ENCODE data around the gene FIGN. TPM values are rescaled to one million over a fixed set of nuclear protein-coding genes. Genes with fewer than 3 reads are reported as not detected.

The FIGN gene
- total and polyA plus RNA-seq, 2 of the 8 experiments (the other 6 are each of a cell fraction or from before 2014, with no cell fraction given), result 5.0 to 22.8 TPM

DNA sequence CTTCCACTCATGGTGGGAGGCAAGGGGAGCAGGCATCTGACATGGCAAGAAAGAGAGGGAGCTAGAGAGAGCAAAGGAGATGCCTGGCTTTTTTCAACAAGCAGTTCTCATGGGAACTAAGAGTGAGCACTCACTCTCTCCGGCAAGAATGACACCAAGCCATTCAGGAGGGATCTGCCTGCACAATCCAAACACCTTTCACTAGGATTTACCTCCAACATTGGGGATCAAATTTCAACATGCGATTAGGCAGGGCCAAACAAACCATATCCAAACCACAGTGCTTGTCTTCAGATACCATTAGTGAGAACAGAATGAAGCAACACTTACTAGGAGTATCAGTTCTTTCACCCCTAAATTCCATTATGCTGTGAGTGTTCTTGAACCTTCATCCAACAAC lies 77.3 kb downstream of the FIGN start:
- H3K4me2 ChIP-seq (ENCODE audit: insufficient read depth in 1 of 2, low read depth in 2 of 2, low read length in 2 of 2), result no peak overlapping the region
- H3K4ac ChIP-seq (replicated peaks; ENCODE audit: insufficient read length, low read depth, low read length), result no peak overlapping the region
- H4K20me1 ChIP-seq (replicated peaks in 1 of 2; ENCODE audit: control insufficient read depth in 1 of 2, insufficient read depth in 2 of 2, low read length in 2 of 2), result no peaks in the 10 kb centered on the region
- no peak overlapping the region for H4K8ac ChIP-seq (ENCODE audit: extremely low read depth, insufficient read depth, low read length)
- FAIRE-seq (no peak), DNase-seq (ENCODE audit: low read depth in 1 of 2, low spot score in 2 of 2) (no peak)
- no peak overlapping the region for H4K5ac ChIP-seq (ENCODE audit: insufficient read length, low read depth, low read length)
- H3K23me2 ChIP-seq (ENCODE audit: low read depth, low read length), result no peaks in the 10 kb centered on the region
- ChIA-PET CTCF (ENCODE audit: partially characterized antibody) (interaction anchor here (0.6 kb wide), 1 partner anchor 166 kb away, joined by 3 read pairs; no protein-coding TSS in a partner anchor), POLR2A (ENCODE audit: partially characterized antibody) (interaction anchor here (0.7 to 1.5 kb wide), 2 partner anchors 12 to 478 kb away, joined by 3 read pairs; no protein-coding TSS in a partner anchor)
- H4K91ac ChIP-seq (replicated peaks; ENCODE audit: insufficient read length, low read length), result no peak overlapping the region
- 55% methylated on average over 2 of the region's 2 CpGs; no CpG with 5 or more reads in 1 of the 2 experiments for WGBS, 2 experiments (ENCODE audit: extremely low coverage in 1 of 2, insufficient coverage in 1 of 2, insufficient read length in 1 of 2, insufficient replicate concordance in 2 of 2, low coverage in 1 of 2, low lambda C conversion rate in 2 of 2, missing lambda C conversion rate in 1 of 2)
- no peak overlapping the region for H3K56ac ChIP-seq (replicated peaks; ENCODE audit: insufficient read length, low read depth, low read length)
- H3K4me3 ChIP-seq (ENCODE audit: extremely low read depth in 1 of 4, insufficient read depth in 2 of 4, low read depth in 3 of 4, low read length in 4 of 4), result no peak overlapping the region
- no peaks in the 10 kb centered on the region for H3K27me3 ChIP-seq (replicated peaks in 1 of 4; ENCODE audit: control insufficient read depth in 3 of 4, extremely low read depth in 1 of 4, insufficient read depth in 3 of 4, low read length in 3 of 4)
- no peak overlapping the region for H2BK12ac ChIP-seq (ENCODE audit: low read depth, low read length)
- H3K79me2 ChIP-seq (ENCODE audit: control insufficient read depth in 1 of 2, insufficient read depth in 2 of 2, low read length in 2 of 2), result peaks cover 0 to 3% of the 10 kb centered on the region in 2 experiments; a peak in 1 of 4 replicates
- H3K4me1 ChIP-seq (replicated peaks in 1 of 4; ENCODE audit: control insufficient read depth in 3 of 4, insufficient read depth in 4 of 4, low read length in 3 of 4), result peaks cover 0 to 5% (median 4%) of the 10 kb centered on the region in 4 experiments; a peak in 3 of 7 replicates
- no peak overlapping the region for H2BK120ac ChIP-seq (replicated peaks; ENCODE audit: low read depth, low read length)
- H3K27ac ChIP-seq (ENCODE audit: low read depth, low read length), result no peak overlapping the region
- no peak overlapping the region for H2BK5ac ChIP-seq (ENCODE audit: low read depth, low read length)
- H3K79me1 ChIP-seq (ENCODE audit: low read depth, low read length), result no peaks in the 10 kb centered on the region
- H2BK15ac ChIP-seq (ENCODE audit: low read length), result no peak overlapping the region
- H3K9me3 ChIP-seq (ENCODE audit: insufficient read depth in 2 of 2, low read depth in 1 of 2, low read length in 1 of 2), result no peaks in the 10 kb centered on the region
- H3K9ac ChIP-seq (replicated peaks in 1 of 4; ENCODE audit: extremely low read depth in 1 of 4, low read depth in 3 of 4, low read length in 3 of 4), result no peak overlapping the region
- H3K18ac ChIP-seq (ENCODE audit: extremely low read depth, low read length), result no peak overlapping the region
- no peak overlapping the region for H2BK20ac ChIP-seq (ENCODE audit: low read length)
- H3K36me3 ChIP-seq (ENCODE audit: control insufficient read depth in 2 of 4, insufficient read depth in 4 of 4, low read length in 3 of 4), result no peaks in the 10 kb centered on the region
- no peak overlapping the region for H3K23ac ChIP-seq (ENCODE audit: insufficient read length)
- H2AK5ac ChIP-seq (ENCODE audit: low read depth, low read length), result no peak overlapping the region
- TF ChIP-seq SUZ12 (IDR thresholded peaks at IDR 0.05; ENCODE audit: low read length) (no peak), POU5F1 (IDR thresholded peaks at IDR 0.05; ENCODE audit: low read depth, low read length) (no peak)
- H2AFZ ChIP-seq (ENCODE audit: low read length), result no peak overlapping the region
- H3K14ac ChIP-seq (ENCODE audit: insufficient read length), result no peak overlapping the region

Data from H1 (cell line).